ENCODE results near the gene ANKRD29. TPM values are rescaled to one million over a fixed set of nuclear protein-coding genes. Genes with fewer than 3 reads are reported as not detected.
"Not testable (repeated sequence)": the region's sequence is repeated elsewhere in the genome, so short reads cannot be mapped to it uniquely, and the experiment has no call there.

The ANKRD29 gene
- total RNA-seq, 1 donor: 0.43 TPM

GRCh38 chr18:23646282-23646681 lies 16.4 kb downstream of the ANKRD29 start:
- H3K4me3 ChIP-seq (ENCODE audit: low read depth, low read length): no peak overlapping the region
- no peak for DNase-seq (ENCODE audit: low read depth)
- TF ChIP-seq CTCF (IDR thresholded peaks at IDR 0.05; ENCODE audit: insufficient read depth, low read depth, low read length): no peak

GRCh38 chr18:23645568-23646175 lies 17.0 kb downstream of the ANKRD29 start:
- DNase-seq (ENCODE audit: low read depth): no peak
- no peak overlapping the region for H3K4me3 ChIP-seq (ENCODE audit: low read depth, low read length)
- TF ChIP-seq CTCF (IDR thresholded peaks at IDR 0.05; ENCODE audit: insufficient read depth, low read depth, low read length): no peak

- DNase-seq (ENCODE audit: low read depth): no peak
- H3K4me3 ChIP-seq (ENCODE audit: low read depth, low read length): no peak overlapping the region
- TF ChIP-seq CTCF (IDR thresholded peaks at IDR 0.05; ENCODE audit: insufficient read depth, low read depth, low read length): no peak
Observed at GRCh38 chr18:23643815-23644490, 18.8 kb downstream of the ANKRD29 start.

GRCh38 chr18:23641937-23642666 lies 20.6 kb downstream of the ANKRD29 start:
- no peak for DNase-seq (ENCODE audit: low read depth)
- TF ChIP-seq CTCF (IDR thresholded peaks at IDR 0.05; ENCODE audit: insufficient read depth, low read depth, low read length): no peak
- no peak overlapping the region for H3K4me3 ChIP-seq (ENCODE audit: low read depth, low read length)

GRCh38 chr18:23641143-23641720 lies 21.5 kb downstream of the ANKRD29 start:
- no peak overlapping the region for H3K4me3 ChIP-seq (ENCODE audit: low read depth, low read length)
- TF ChIP-seq CTCF (IDR thresholded peaks at IDR 0.05; ENCODE audit: insufficient read depth, low read depth, low read length): no peak
- DNase-seq (ENCODE audit: low read depth): no peak

- no peak overlapping the region for H3K4me3 ChIP-seq (ENCODE audit: low read depth, low read length)
- no peak for DNase-seq (ENCODE audit: low read depth)
- peak; percentile 4 for TF ChIP-seq CTCF (IDR thresholded peaks at IDR 0.05; ENCODE audit: insufficient read depth, low read depth, low read length)
Observed at GRCh38 chr18:23640052-23640451, 22.7 kb downstream of the ANKRD29 start.

- H3K4me3 ChIP-seq (ENCODE audit: low read depth, low read length); DNase-seq (ENCODE audit: low read depth): not testable (repeated sequence)
Observed at GRCh38 chr18:23636433-23636832, 26.3 kb downstream of the ANKRD29 start.

Data from fibroblast of villous mesenchyme (primary cell).